HG02678 (cell line): Measurements from ENCODE around the gene MAP2.

Experiments used
- ATAC-seq: cut with Tn5 transposase; IDR thresholded peaks from one replicate; pipeline ENCODE4 v1.9.1; 2021; ENCODE audit warnings: mild to moderate bottlenecking, moderate library complexity; ENCODE audit not compliant: unreplicated experiment

Gene MAP2

GRCh38 chr2:209526561-209526960, 102.7 kb downstream of the MAP2 start:
- no peak for ATAC-seq

- no peak for ATAC-seq
These were observed 105.7 kb downstream of the MAP2 start for GRCh38 chr2:209529579-209529978.

GRCh38 chr2:209532321-209532720, 108.5 kb downstream of the MAP2 start:
- ATAC-seq: no peak

DNA sequence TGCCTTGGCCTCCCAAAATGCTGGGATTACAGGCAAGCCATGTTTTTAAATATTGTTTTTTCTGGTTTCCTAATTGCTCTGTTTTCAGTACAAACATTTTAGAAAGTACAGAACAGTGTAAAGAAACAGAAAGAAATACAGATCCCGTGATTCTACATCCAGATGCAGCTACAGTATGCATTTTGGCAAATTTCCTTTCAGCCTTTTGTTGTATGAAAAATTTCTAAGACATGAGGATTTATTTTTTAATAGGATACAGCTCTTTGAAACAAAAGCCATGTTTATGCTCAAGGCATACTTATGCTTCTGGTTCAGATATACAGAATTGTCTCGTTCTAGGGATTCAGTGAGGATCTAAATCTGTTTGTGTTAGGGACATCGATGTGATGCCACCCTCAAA, 109.5 kb downstream of the MAP2 start:
- ATAC-seq: no peak

DNA sequence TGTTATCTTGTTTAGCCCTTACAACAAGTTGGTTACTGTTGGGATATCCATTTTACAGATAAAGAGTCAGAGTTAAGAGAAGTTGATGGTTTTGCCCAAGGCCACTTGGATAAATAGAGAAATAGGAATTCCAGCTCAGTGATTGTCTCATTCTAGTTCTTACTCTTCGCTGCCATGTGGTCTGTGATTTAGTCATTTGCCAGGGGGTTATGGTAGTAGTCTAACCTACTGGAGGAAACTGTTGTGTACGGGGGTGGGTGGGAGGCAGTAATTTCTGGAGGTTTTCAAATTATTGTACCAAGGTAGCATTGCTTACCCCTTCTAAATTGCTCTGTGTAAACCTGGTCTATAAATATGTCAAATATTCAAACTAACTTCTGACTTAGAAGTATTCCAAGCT, 110.4 kb downstream of the MAP2 start:
- peak; percentile 84 for ATAC-seq

- no peak for ATAC-seq
These were observed 112.5 kb downstream of the MAP2 start for GRCh38 chr2:209536363-209536762.

DNA sequence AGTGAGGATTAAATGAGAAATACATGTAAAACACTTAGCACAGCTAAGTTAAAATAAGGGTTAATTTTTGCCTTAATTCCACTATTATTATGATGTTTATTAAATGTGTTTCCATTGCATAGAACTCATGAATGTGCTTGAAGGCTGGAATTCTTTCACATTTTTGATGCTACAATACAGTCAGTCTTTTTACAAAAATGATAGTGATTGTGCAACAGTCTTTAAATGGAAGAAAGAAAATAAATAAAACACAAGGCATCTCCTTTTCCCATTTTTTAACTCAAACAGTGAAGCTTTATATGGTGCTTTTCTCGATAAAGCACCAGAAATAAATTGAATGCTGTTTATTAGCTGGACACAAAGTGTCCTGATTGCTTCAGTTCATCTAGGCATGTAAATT, 123.9 kb downstream of the MAP2 start:
- no peak for ATAC-seq

GRCh38 chr2:209549589-209549988, 125.7 kb downstream of the MAP2 start:
- ATAC-seq: no peak

GRCh38 chr2:209553913-209554312, 130.1 kb downstream of the MAP2 start:
- ATAC-seq: no peak

- ATAC-seq: peak; percentile 69
These were observed 132.6 kb downstream of the MAP2 start for GRCh38 chr2:209556354-209556961.

DNA sequence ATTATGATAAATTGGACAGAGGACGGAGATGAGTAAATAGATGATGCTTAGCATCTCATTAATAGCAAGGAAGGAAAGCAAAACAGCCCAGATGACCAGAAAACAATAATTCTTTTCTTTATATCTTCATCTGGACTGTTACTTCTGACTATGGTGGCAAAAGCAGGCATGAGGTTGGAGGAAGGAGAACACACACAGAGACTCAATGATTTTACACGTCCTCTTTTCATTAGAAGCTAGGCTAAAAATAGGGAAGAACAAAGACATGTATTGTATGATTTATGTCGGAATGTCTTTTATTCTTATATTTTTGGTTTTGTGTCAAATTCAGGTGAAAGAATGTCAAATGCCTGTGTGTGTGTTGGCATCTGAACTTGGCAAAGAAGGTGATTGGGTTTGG, 137.1 kb downstream of the MAP2 start:
- ATAC-seq: no peak

DNA sequence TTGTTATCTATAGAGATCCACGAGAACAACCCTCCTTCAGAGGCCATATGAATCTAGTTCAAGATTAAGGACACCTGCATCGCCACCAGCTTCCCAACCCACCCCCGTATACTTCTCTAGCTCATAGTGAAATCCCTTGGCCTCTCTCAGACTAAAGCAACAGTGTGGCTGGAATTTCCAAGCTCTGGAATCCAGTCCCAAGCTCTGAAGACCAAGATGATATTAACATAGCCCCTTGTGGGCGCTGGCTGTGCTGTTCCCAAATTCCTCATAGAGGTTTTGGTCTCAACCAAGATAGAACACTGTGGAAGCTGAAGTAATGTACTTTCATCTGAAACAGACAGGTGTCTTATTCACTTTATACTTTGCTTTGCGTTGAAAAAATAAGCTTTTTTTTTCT, 139.6 kb downstream of the MAP2 start:
- no peak for ATAC-seq

DNA sequence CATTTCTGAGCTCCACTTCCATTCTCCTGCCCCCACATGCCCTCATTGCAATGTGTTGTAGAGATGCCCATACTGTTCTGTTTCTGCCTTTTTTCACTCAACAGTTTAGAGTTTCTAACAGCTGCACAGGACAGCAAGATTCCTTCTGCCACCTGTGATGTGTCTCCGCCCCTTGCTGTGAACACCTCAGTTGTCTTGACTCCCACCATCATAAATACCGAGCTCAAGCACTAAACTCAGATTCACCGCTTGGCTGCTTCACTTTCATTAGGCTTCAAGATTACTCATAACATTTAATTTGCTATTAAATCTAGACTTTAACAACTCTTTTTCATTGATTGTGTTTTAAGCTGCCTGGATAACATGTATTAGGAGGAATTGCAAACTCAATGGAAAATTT, 141.0 kb downstream of the MAP2 start:
- ATAC-seq: no peak

GRCh38 chr2:209565896-209566582, 142.2 kb downstream of the MAP2 start:
- ATAC-seq: no peak

GRCh38 chr2:209570194-209570593, 146.3 kb downstream of the MAP2 start:
- no peak for ATAC-seq

DNA sequence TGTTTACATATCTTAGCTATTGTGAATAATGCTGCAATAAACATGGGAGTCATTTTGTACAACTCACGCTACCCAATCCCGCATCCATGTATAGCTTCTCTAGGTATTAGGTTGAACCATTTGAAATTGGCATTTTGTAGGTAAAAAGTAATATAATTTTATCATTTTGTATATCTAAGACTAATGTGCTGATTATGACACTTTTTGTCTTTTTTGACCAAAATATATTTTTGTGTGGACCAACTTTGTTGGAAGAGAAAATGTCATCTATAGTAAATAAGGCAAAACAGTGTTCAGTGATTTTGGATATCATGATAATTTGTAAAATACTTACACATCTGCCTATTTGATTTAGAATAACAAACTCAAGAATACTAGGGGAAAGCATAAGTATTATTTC, 150.7 kb downstream of the MAP2 start:
- ATAC-seq: no peak

DNA sequence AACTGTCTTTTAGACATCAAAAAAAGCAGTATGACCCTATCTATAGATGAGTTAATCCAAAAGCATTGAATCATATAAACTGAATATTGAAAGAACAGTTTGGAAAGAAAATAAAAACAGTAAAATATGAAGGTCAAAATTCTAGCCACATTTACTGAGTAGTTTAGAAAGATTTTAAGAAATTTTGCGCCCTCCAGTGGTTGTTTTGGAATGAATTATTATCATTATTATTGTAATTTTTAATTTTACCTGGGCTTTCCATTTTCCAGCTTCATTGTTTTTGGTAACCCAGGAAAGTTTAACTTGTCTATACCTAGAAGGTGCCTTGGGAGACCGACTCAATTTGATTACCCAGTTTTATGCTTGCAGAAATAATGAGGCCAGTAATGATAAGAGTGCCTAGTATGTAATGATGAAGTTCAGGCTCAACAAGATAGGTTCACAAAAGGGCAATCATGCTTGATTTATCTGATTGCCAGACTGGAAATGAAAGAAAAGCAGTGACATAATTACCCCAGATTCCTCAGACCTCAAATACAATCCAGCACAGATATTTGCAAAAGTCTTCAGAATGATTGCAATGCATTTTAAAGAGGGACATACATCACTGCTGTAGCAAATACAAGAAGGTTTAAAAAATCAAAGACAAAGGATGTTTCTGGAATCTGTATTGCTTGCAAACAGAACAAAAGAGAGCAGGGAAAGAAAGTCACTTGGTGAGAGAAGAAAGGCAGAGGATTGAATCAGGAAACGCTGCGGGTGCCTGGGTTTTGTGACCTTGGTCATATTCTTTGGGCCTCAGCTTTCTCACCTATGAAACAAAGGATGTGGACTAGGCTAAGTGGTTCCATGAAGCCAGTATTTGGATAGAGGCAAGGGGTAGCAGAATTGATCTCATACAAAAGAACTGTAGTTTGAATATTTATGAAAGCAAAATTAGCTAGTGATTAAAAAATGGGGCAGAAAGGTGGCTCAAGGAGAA, 153.8 kb downstream of the MAP2 start:
- no peak for ATAC-seq

GRCh38 chr2:209578394-209579001, 154.7 kb downstream of the MAP2 start:
- no peak for ATAC-seq

GRCh38 chr2:209579230-209579749, 155.4 kb downstream of the MAP2 start:
- no peak for ATAC-seq

GRCh38 chr2:209581040-209581439, 157.2 kb downstream of the MAP2 start:
- no peak for ATAC-seq

DNA sequence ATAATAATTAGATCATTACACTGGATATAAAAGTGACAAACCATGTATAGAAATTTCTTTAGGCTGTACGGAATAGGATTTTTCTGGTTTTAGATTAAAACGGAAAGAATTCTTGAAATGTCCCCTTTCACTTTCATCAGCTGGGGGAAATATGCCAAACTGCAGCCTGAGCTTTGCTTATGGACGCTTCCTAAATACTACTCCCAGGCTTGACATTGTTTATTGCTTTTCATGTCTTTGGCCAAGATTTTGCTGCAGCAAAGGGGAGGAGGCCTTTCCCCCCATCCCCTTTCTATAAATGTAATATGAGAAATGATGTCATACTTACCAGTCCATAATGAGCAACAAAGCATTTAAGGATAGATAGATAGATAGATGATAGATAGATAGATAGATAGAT, 158.4 kb downstream of the MAP2 start:
- ATAC-seq: no peak
